ENCODE measurements around the gene STOML2. TPM values are rescaled to one million over a fixed set of nuclear protein-coding genes. Genes with fewer than 3 reads are reported as not detected.
A peak's percentile ranks its signal among the peaks of the same experiment; 100 is the strongest.

The STOML2 gene
- total and polyA plus RNA-seq, 2 donors (not counting 3 experiments of a cell fraction or from before 2014, with no cell fraction given): 144 to 187 TPM

DNA sequence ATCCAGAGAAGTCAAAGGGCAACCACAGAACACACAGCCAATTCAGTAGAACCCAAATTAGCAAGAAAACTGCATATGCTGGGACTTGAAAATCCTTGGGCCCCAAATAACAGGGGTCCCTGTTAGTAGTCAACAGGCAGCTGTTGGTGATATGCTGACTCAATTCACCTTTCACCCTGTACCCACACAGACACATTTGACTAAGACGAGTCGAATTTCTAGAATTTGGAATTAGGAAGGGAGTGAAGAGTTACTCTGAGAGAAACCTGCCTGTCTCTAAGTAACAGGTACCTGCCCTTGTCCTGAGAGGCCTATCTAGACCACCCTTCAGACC, 29.7 kb downstream of the STOML2 start:
- Histone ChIP-seq H3K4me3 (replicated peaks in 1 of 3; ENCODE audit: insufficient read depth in 1 of 3, low read depth in 1 of 3, low read length in 3 of 3) (no peak overlapping the region), H3K9me3 (replicated peaks; ENCODE audit: control insufficient read depth, insufficient read depth, low read length) (no peaks in the 10 kb centered on the region), H3K79me2 (ENCODE audit: control insufficient read depth, insufficient read depth, low read length) (peaks cover 53% of the 10 kb centered on the region), H3K36me3 (ENCODE audit: control insufficient read depth in 2 of 2, extremely low read depth in 1 of 2, insufficient read depth in 2 of 2, low read length in 2 of 2) (peaks cover 2 to 9% of the 10 kb centered on the region in 2 experiments), H3K27ac (ENCODE audit: insufficient read depth, low read depth, low read length) (peak overlapping the region; percentile 35), H3K9ac (replicated peaks; ENCODE audit: extremely low read depth, insufficient read depth, low read length) (no peak overlapping the region), H3K4me1 (ENCODE audit: control insufficient read depth, extremely low read depth, insufficient read depth, low read length) (peaks cover 30% of the 10 kb centered on the region), H2AFZ (ENCODE audit: low read depth, low read length) (no peak overlapping the region), H3K9me1 (replicated peaks; ENCODE audit: control insufficient read depth, extremely low read depth, insufficient read depth, low read length) (no peaks in the 10 kb centered on the region), H3K4me2 (ENCODE audit: insufficient read depth, low read length) (peak overlapping the region; percentile 41), H4K20me1 (replicated peaks; ENCODE audit: control insufficient read depth, extremely low read depth, insufficient read depth, low read length) (peaks cover 10% of the 10 kb centered on the region), H3K27me3 (ENCODE audit: control insufficient read depth in 2 of 2, insufficient read depth in 2 of 2, low read length in 2 of 2) (no peaks in the 10 kb centered on the region)
- no peak for TF ChIP-seq GATA2 (IDR thresholded peaks at IDR 0.05; ENCODE audit: insufficient read depth, insufficient read length, low read depth, low read length)
- no peak for TF ChIP-seq POLR2AphosphoS5 (IDR thresholded peaks at IDR 0.05; ENCODE audit: insufficient read depth, low read depth, low read length)
- no peak for TF ChIP-seq CTCF (IDR thresholded peaks at IDR 0.05; ENCODE audit: extremely low read depth in 1 of 2, insufficient read depth in 1 of 2, low read depth in 1 of 2, low read length in 2 of 2)
- intact Hi-C loops (cut with micrococcal nuclease) (no loop called here), dilution Hi-C loops (cut with MboI; ENCODE audit: extremely low pct_ligation_motif_present, low sequenced_read_pairs) (no loop called here)
- no peak for FAIRE-seq
- CTCF ChIA-PET: no interaction called here
- BruUV-seq (replicated peaks): no TSS peak
- DNase-seq (ENCODE audit: low read depth, low spot score): no peak
- POLR2A ChIA-PET: no interaction called here

- TF ChIP-seq MYC (IDR thresholded peaks at IDR 0.05; ENCODE audit: low read depth, low read length) (no peak), MAX (IDR thresholded peaks at IDR 0.05; ENCODE audit: insufficient read depth, insufficient read length) (no peak), EZH2 (IDR thresholded peaks at IDR 0.05; ENCODE audit: borderline replicate concordance, low read depth, low read length, severe bottlenecking) (no peak), POLR2A (IDR thresholded peaks at IDR 0.05; ENCODE audit: low read depth, low read length) (peak; percentile 94), POLR2AphosphoS5 (IDR thresholded peaks at IDR 0.05; ENCODE audit: insufficient read depth, low read depth, low read length) (peak; percentile 60)
Measured at GRCh38 chr9:35072461-35073278, 30.3 kb downstream of the STOML2 start, which contains the start of gene VCP. VCP (minus strand) TSS chr9:35072625; CDS start chr9:35072353, 272 bp downstream.

More at GRCh38 chr9:35072461-35073278, 30.3 kb downstream of the STOML2 start, which contains the start of gene VCP:
- H3K9me1 ChIP-seq (replicated peaks; ENCODE audit: control insufficient read depth, extremely low read depth, insufficient read depth, low read length): no peaks in the 10 kb centered on the region
- peak within 1 kb of the TSS; percentile 99 for H3K9ac ChIP-seq (replicated peaks; ENCODE audit: extremely low read depth, insufficient read depth, low read length)
- peak; percentile 100 for FAIRE-seq
- H3K4me3 ChIP-seq (replicated peaks in 1 of 3; ENCODE audit: insufficient read depth in 1 of 3, low read depth in 1 of 3, low read length in 3 of 3): peak within 1 kb of the TSS; percentile 79 to 97 (median 96)
- DNase-seq (ENCODE audit: low read depth, low spot score): peak; percentile 100
- dilution Hi-C loops (cut with MboI; ENCODE audit: extremely low pct_ligation_motif_present, low sequenced_read_pairs) (no loop called here), intact Hi-C loops (cut with micrococcal nuclease) (loop anchor here (1.0 kb wide), 4 partner anchors 8 to 405 kb away; partner anchors contain the start of gene PIGO)
- H3K4me2 ChIP-seq (ENCODE audit: insufficient read depth, low read length): peak within 1 kb of the TSS; percentile 98
- H3K79me2 ChIP-seq (ENCODE audit: control insufficient read depth, insufficient read depth, low read length): peaks cover 53% of the 10 kb centered on the region
- H2AFZ ChIP-seq (ENCODE audit: low read depth, low read length): peak within 1 kb of the TSS; percentile 44
- no peaks in the 10 kb centered on the region for H3K27me3 ChIP-seq (ENCODE audit: control insufficient read depth in 2 of 2, insufficient read depth in 2 of 2, low read length in 2 of 2)
- peaks cover 29% of the 10 kb centered on the region for H3K4me1 ChIP-seq (ENCODE audit: control insufficient read depth, extremely low read depth, insufficient read depth, low read length)
- TSS peak; percentile 65 for BruUV-seq (replicated peaks)
- H4K20me1 ChIP-seq (replicated peaks; ENCODE audit: control insufficient read depth, extremely low read depth, insufficient read depth, low read length): peaks cover 10% of the 10 kb centered on the region
- CTCF ChIA-PET: interaction anchor here (0.7 to 2.6 kb wide), 12 partner anchors 7 to 405 kb away, joined by 3 to 18 read pairs (median 6); partner anchors contain the start of genes FANCG and PIGO
- peak within 1 kb of the TSS; percentile 95 for H3K27ac ChIP-seq (ENCODE audit: insufficient read depth, low read depth, low read length)
- H3K9me3 ChIP-seq (replicated peaks; ENCODE audit: control insufficient read depth, insufficient read depth, low read length): no peaks in the 10 kb centered on the region
- POLR2A ChIA-PET: interaction anchor here (0.6 to 1.9 kb wide), 9 partner anchors 13 to 170 kb away, joined by 3 to 8 read pairs (median 4); partner anchors contain the start of gene STOML2
- peaks cover 7 to 14% of the 10 kb centered on the region in 2 experiments for H3K36me3 ChIP-seq (ENCODE audit: control insufficient read depth in 2 of 2, extremely low read depth in 1 of 2, insufficient read depth in 2 of 2, low read length in 2 of 2)

Data from endothelial cell of umbilical vein (primary cell).